ENCODE measurements around the gene RELL2.

The RELL2 gene

DNA sequence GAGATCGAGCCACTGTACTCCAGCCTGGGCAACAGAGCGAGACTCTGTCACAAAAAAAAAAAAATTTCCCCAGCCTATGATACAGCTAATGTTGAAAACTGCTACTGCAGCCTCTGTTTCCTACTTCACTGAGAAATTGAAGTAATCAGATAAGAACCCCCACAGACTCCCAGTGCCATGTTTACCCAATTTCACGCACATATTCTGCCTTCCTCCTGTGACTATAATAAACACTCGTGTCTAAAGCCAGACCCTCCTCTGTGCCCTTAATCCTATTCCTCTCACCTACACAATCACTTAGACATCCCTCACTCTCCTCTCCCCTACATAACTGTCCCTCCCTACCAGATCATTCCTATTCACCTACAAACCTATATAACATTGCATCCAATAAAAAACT lies 38.9 kb downstream of the RELL2 start:
- no peak for DNase-seq

- no peak for DNase-seq
These were observed 40.6 kb downstream of the RELL2 start for GRCh38 chr5:141677415-141677814.

DNA sequence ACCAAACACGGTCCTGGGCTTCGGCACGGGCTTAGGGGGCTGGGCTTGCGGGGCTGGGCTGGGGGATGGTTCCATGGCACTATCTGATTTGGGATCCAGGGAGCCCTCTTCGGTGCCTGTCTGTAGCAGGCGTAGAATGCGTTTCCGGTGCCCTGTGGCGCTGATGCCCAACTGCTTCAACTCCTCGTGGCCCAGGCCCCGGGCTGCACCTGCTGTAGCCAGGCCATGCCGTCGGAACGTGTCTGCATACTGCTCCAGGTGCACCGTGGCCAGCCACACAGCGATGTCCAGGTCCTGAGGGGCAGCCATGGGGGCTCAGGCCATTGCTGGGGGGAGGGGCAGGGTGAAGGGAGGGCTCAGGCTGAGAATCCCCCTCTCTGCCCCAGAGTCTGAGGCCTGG lies 43.4 kb downstream of the RELL2 start:
- DNase-seq, result no peak

DNA sequence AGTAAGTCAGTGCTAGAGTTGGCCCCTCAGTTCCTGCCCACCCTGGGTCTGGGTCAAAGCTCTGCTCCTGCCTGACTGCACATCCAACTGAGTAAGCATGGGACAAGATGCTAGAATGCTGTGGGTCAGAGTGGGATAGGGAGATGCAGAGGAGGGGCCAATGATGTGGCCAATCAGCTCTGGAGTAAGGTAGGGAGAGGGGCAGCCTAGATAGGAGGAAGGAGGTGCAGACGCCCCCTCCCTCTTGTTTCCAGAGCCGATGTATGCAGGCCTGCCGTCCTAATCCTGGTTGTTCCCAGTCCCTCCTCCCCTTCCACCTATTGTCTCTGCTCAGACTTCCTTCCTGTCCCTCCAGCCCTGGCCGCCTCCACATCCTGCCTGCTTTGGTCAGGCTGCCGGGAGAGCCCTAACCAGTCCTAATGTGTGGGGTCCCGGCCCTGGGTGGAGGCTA lies 44.0 kb downstream of the RELL2 start:
- DNase-seq, result no peak

- no peak for DNase-seq
These were observed 44.5 kb downstream of the RELL2 start for GRCh38 chr5:141681295-141681694.

DNA sequence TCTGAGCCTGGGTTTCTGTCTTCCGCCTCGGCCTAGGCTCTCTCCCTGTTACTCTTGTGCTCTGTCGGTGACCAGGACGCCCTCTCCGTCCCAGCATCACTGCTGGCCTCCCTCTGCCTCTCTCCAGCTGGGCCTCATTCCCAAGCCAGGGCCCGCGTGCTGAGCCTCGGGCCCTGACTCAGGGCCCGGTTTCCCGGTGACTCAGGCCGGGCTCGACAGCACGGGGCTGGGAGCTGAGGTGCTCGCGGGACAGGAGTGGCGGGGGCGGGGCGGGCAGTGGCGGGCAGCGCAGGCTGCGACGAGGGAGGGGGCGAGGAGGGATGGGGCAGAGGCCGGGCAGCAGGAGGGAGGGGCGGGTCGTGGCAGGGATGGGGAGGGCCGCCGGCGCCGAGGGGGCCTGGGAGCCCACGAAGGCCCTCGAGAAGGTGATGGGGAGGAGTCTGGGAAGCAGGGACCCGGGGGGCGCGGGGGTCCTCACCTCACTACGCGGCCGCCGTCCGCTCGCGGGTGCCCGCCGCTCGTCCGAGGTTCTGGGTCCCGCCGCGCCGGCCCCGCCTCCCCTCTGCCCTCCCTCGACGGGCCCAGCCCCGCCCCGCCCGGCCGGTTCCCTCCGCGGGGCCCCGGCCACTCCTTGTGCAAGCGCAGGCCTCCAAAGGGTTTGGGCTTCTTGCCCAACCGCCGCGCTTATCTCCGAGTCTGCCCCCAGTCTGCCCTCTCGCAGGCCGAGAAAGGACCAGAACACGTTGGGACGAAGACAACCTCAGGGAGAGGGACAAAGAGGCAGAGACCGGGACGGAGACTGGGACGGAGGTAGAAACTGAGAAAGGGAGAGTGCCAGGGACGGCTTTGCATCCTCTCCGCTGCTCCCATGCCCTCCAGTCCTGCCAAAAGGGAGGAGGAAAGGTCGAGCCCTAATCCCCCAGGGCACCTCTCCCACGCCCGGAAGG lies 45.2 kb downstream of the RELL2 start, which contains the start of gene ARAP3:
Gene ARAP3 (minus strand): TSS at position 536 of the 947 bp plus-strand sequence. CDS start 1,744 bp downstream, outside the sequence.
- DNase-seq, result peak in 9 of 56 donors; percentile 2 to 61 (median 12)

DNA sequence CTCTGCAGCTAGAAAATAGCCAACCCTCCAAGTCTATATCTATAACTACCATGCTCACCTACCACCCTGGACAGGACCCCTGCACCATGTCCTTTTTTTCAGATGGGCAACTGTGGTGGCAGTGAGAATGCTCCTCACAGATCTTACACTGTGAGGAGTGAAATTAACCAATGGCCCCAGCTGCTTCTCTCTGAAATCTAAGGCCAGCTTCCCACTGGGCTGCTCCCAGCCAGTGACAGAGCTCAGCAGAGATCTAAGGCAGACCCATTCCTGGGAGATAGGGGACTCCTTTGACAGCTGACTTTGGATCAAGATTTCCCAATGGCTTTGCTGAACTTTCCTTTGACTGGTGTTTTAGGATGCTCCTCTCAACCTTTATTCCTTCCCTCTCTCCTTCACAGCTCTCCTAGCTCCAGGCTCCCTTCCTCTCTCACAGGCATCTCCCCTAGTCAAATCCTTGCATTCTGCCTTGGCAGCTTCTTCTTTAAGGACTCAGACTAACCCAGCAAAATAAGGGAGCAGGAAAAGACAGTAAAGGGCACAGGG lies 46.9 kb downstream of the RELL2 start:
- DNase-seq, result no peak

- no peak for DNase-seq
These were observed 48.8 kb downstream of the RELL2 start for GRCh38 chr5:141685591-141685990.

DNA sequence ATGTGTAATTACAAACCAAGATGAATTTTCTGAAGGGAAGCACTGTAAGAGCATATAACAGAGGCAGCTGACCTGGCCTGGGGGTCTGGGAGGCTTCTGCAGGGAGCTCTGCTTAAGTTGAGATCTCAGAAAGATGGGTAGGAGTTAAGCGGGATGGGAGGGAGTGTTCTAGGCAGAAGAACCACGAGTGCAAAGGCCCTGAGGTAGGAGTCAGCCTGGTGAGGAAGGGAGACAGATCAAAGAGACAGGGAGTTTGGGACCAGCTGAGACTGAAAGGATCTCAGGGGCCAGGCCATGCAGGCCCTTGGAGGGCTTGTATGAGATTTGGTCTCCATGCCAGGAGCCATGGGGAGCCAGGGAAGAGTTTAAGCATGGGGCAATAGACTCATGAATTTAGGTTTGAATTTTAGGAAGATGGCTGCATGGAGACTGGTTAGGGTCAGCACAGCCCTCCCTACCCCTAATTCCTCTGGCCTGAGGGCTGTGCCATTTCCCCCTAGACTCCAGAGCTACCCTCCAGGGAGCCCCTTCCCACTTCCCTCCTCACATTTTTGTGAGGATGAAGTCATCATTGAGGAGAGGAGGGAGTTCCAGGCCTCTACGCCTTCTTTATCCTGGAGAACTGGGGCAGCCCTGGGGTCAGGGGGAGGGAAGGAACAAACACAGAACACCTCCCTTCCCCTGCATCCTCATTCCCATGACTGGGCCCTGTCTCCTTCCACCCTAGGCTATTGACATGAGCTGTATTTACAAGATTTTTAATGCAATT lies 50.0 kb downstream of the RELL2 start:
- no peak for DNase-seq
